MCF 10A (cell line): Measurements from ENCODE around the gene PLXNB3. TPM values are rescaled to one million over a fixed set of nuclear protein-coding genes. Genes with fewer than 3 reads are reported as not detected.

Source experiments
- BruUV-seq: library from RNA; stranded (reverse); fragments of 400-500 nt; replicated peaks from 2 replicates; lab custom pipeline; 2021; lab: Mats Ljungman, UMichigan
- CTCF ChIA-PET: fragments of 300-600 bp; sonication (Branson Sonifier 250); formaldehyde crosslinking; extraction: SDS; loops from one replicate; lab custom pipeline; 2021; ENCODE audit warnings: antibody characterized with exemption, inconsistent platforms; lab: Yijun Ruan, JAX
- POLR2A ChIA-PET: fragments of 300-600, 350-650 bp; sonication (Branson Sonifier 250); formaldehyde crosslinking; extraction: SDS; loops from one replicate; lab custom pipeline; 2020; ENCODE audit warnings: antibody characterized with exemption, inconsistent platforms; lab: Yijun Ruan, JAX
- DNase-seq: peaks from one replicate; pipeline ENCODE4 v3.0.0-alpha.2; 2018; ENCODE audit not compliant: unreplicated experiment
- H3K27ac Mint-ChIP-seq: one replicate; pipeline ENCODE4 v1.8.0; 2022; ENCODE audit warnings: mild to moderate bottlenecking, low read depth, mixed read lengths; ENCODE audit not compliant: unreplicated experiment
- H3K27me3 Mint-ChIP-seq: one replicate; pipeline ENCODE4 v1.8.0; 2022; ENCODE audit warnings: mixed read lengths; ENCODE audit not compliant: insufficient read depth, unreplicated experiment
- H3K36me3 Mint-ChIP-seq: one replicate; pipeline ENCODE4 v1.8.0; 2022; ENCODE audit warnings: mild to moderate bottlenecking, moderate library complexity, mixed read lengths; ENCODE audit not compliant: insufficient read depth, unreplicated experiment
- H3K4me1 Mint-ChIP-seq: one replicate; pipeline ENCODE4 v1.8.0; 2022; ENCODE audit warnings: mixed read lengths; ENCODE audit not compliant: insufficient read depth, unreplicated experiment
- H3K4me3 Mint-ChIP-seq: one replicate; pipeline ENCODE4 v1.8.0; 2022; ENCODE audit warnings: mild to moderate bottlenecking, moderate library complexity, mixed read lengths; ENCODE audit not compliant: unreplicated experiment
- H3K9me3 Mint-ChIP-seq: one replicate; pipeline ENCODE4 v1.8.0; 2022; ENCODE audit warnings: mixed read lengths; ENCODE audit not compliant: unreplicated experiment
- intact Hi-C: fragments of 100-400 bp; cut with micrococcal nuclease; formaldehyde crosslinking; loops from 2 replicates; pipeline ENCODE4 v1.14.1; 2022
- total RNA-seq: library from RNA; stranded (reverse); gene quantifications from 2 replicates; pipeline ENCODE4 v1.2.3, GENCODE V29; 2022
- TF ChIP-seq, protein P1 (sequence below): fragments of 200-600 bp; IDR thresholded peaks from one replicate; pipeline ENCODE4 v1.8.0; 2022; ENCODE audit warnings: antibody characterized with exemption, mild to moderate bottlenecking; ENCODE audit not compliant: unreplicated experiment

Gene PLXNB3
- total RNA-seq, 1 experiment from 2014 or later = 7.2 TPM

DNA sequence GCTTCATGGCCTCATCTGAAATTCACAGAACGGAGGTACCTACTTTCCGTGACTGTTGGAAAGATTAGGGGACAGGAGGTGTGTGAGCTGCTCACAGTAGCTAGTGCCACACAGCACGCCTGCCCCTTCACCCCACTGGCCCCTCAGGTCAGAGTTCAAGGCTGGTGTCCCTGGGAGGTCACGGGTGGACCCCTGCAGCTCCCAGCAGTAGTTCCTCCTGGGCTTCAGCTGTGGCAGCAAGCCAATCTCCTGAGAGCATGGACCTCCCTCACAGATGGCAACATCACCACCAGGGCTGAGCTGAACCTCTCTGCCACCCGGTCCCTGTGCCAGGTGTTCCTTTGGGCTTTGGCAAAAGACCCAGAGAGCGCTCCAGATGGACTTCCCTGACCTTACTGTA, 28.3 kb downstream of the PLXNB3 start:
- intact Hi-C loops = no loop called here
- Mint-ChIP-seq H3K4me1 (no peaks in the 10 kb centered on the region), H3K27ac (no peak overlapping the region), H3K9me3 (no peaks in the 10 kb centered on the region), H3K36me3 (peaks cover 10% of the 10 kb centered on the region), H3K4me3 (peak overlapping the region; percentile 91), H3K27me3 (no peaks in the 10 kb centered on the region)
- ChIA-PET POLR2A (no interaction called here), CTCF (no interaction called here)
- DNase-seq = no peak
- TF ChIP-seq, protein P1, sequence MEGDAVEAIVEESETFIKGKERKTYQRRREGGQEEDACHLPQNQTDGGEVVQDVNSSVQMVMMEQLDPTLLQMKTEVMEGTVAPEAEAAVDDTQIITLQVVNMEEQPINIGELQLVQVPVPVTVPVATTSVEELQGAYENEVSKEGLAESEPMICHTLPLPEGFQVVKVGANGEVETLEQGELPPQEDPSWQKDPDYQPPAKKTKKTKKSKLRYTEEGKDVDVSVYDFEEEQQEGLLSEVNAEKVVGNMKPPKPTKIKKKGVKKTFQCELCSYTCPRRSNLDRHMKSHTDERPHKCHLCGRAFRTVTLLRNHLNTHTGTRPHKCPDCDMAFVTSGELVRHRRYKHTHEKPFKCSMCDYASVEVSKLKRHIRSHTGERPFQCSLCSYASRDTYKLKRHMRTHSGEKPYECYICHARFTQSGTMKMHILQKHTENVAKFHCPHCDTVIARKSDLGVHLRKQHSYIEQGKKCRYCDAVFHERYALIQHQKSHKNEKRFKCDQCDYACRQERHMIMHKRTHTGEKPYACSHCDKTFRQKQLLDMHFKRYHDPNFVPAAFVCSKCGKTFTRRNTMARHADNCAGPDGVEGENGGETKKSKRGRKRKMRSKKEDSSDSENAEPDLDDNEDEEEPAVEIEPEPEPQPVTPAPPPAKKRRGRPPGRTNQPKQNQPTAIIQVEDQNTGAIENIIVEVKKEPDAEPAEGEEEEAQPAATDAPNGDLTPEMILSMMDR = no peak
- no TSS peak for BruUV-seq

GRCh38 chrX:153793291-153793690, 29.2 kb downstream of the PLXNB3 start:
- Mint-ChIP-seq H3K27ac (peak overlapping the region; percentile 91), H3K4me3 (peak overlapping the region; percentile 91), H3K9me3 (no peaks in the 10 kb centered on the region), H3K4me1 (no peaks in the 10 kb centered on the region), H3K36me3 (peaks cover 15% of the 10 kb centered on the region), H3K27me3 (no peaks in the 10 kb centered on the region)
- DNase-seq = no peak
- CTCF ChIA-PET = no interaction called here
- intact Hi-C loops = no loop called here
- TF ChIP-seq, protein P1 = no peak
- BruUV-seq = no TSS peak
- POLR2A ChIA-PET = interaction anchor here (0.6 to 3.1 kb wide), 6 partner anchors 13 to 194 kb away, joined by 3 to 25 read pairs (median 6); partner anchors contain the start of gene HCFC1

DNA sequence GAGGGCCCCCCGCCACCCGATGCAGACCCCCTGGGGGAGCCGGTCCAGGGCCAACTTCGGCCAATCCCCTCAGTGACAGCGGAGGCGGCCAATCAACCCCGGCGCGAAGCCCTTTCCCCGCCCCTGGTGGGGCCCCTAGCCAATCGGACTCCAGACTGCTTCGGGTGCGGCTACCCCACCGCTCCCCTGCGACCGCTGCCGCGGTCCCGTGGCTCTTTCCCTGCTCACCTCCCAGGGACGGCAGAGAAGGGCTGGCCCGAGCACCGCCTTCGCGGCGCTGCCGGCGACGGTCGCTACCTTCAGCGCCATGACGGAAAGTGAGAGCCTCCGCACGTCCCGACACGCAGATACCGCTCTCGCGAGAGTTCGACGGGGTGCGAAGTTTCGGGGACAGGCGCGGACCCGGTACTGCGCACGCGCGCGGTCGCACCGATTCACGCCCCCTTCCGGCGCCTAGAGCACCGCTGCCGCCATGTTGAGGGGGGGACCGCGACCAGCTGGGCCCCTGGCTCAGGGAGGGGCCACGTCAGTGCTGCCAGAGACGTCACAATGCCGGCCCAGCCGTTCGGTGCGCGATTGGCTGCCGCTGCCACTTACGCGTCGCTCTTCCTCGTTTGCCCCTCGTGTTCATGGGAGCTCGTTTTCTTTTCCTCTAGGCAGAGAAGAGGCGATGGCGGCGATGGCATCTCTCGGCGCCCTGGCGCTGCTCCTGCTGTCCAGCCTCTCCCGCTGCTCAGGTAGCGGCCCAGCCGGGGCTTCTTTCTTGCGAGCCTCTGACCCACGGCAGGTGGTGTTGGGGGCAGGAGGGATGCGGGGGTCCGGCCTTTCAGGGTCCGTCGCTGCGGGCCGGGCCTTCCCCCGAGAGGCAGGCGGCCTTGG, 30.2 kb downstream of the PLXNB3 start, which contains the start of the genes IDH3G and SSR4:
Gene IDH3G (minus strand): TSS at position 358 of the 879 bp plus-strand sequence. CDS start 49 bp downstream, at position 309.
Gene SSR4 (plus strand): TSS at position 651 of the 879 bp plus-strand sequence. CDS start 20 bp downstream, at position 671.
- peak within 1 kb of the TSS; percentile 91 for H3K4me3 Mint-ChIP-seq
- H3K27me3 Mint-ChIP-seq = no peaks in the 10 kb centered on the region
- intact Hi-C loops = loop anchor here (2.0 kb wide), 1 partner anchor 69 kb away; the partner anchor contains the start of genes ABCD1 and BCAP31
- BruUV-seq = no TSS peak
- DNase-seq = peak; percentile 90
- ChIA-PET POLR2A (interaction anchor here (0.7 to 3.1 kb wide), 10 partner anchors 28 to 215 kb away, joined by 3 to 25 read pairs (median 4); no protein-coding TSS in a partner anchor), CTCF (interaction anchor here (0.6 kb wide), 1 partner anchor 54 kb away, joined by 3 read pairs; no protein-coding TSS in a partner anchor)
- no peaks in the 10 kb centered on the region for H3K4me1 Mint-ChIP-seq
- TF ChIP-seq, protein P1 = no peak
- H3K27ac Mint-ChIP-seq = peak within 1 kb of the TSS; percentile 91
- H3K36me3 Mint-ChIP-seq = peaks cover 19% of the 10 kb centered on the region
- H3K9me3 Mint-ChIP-seq = no peaks in the 10 kb centered on the region
